Mesenchymal stem cell (in vitro differentiated cells and primary cell): Measurements from ENCODE around the gene FN3KRP.

Experiments
- DNase-seq: peaks from one replicate; pipeline ENCODE4 v3.0.0-alpha.2; 2013
- H2AFZ ChIP-seq: one replicate; pipeline ENCODE4 v1.6.1; 2013; ENCODE audit warnings: low read depth, mild to moderate bottlenecking, control low read depth, inconsistent platforms, low read length, moderate library complexity
- H2AK5ac ChIP-seq: 2 replicates; pipeline ENCODE4 v1.6.1; 2013; ENCODE audit warnings: low read length, moderate library complexity, mild to moderate bottlenecking, inconsistent platforms; ENCODE audit not compliant: severe bottlenecking
- H2BK120ac ChIP-seq: one replicate; pipeline ENCODE4 v1.6.1; 2013; ENCODE audit warnings: low read depth, mild to moderate bottlenecking, inconsistent platforms, low read length, moderate library complexity
- H2BK12ac ChIP-seq, 2 experiments: one replicate each; pipeline ENCODE4 v1.6.1; 2013; ENCODE audit warnings: inconsistent platforms in 2 of 2, low read length in 2 of 2, mild to moderate bottlenecking in 2 of 2, moderate library complexity in 2 of 2, control low read depth in 1 of 2
- H2BK15ac ChIP-seq: one replicate; pipeline ENCODE4 v1.6.1; 2013; ENCODE audit warnings: mild to moderate bottlenecking, low read depth, inconsistent platforms; ENCODE audit not compliant: poor library complexity, severe bottlenecking
- H2BK5ac ChIP-seq: 2 replicates; pipeline ENCODE4 v1.6.1; 2013; ENCODE audit warnings: low read depth, mild to moderate bottlenecking, low read length, control low read depth, inconsistent platforms; ENCODE audit not compliant: poor library complexity, severe bottlenecking
- H3K14ac ChIP-seq, 2 experiments: one replicate each; pipeline ENCODE4 v1.6.1; 2013; ENCODE audit warnings: inconsistent platforms in 2 of 2, low read length in 2 of 2, control low read depth in 1 of 2, mild to moderate bottlenecking in 1 of 2, moderate library complexity in 1 of 2
- H3K18ac ChIP-seq, 2 experiments: one replicate each; pipeline ENCODE4 v1.6.1; 2013; ENCODE audit warnings: inconsistent platforms in 2 of 2, low read length in 2 of 2, control low read depth in 1 of 2, low read depth in 1 of 2, mild to moderate bottlenecking in 1 of 2
- H3K23ac ChIP-seq, 2 experiments: one replicate each; pipeline ENCODE4 v1.6.1; 2013; ENCODE audit warnings: inconsistent platforms in 2 of 2, low read length in 2 of 2, mild to moderate bottlenecking in 2 of 2, moderate library complexity in 2 of 2, control low read depth in 1 of 2
- H3K27ac ChIP-seq: 2 replicates; pipeline ENCODE4 v1.5.1; 2013; ENCODE audit warnings: mild to moderate bottlenecking, moderate library complexity, low read length, control low read depth, inconsistent platforms; ENCODE audit not compliant: poor library complexity, severe bottlenecking
- H3K27me3 ChIP-seq, 2 experiments: 2 replicates each; pipeline versions ENCODE4 v1.6.1 to v1.7.0; 2013; ENCODE audit warnings: low read length in 2 of 2, mild to moderate bottlenecking in 2 of 2, moderate library complexity in 2 of 2, control low read depth in 1 of 2, inconsistent platforms in 1 of 2; ENCODE audit not compliant: control insufficient read depth in 1 of 2, insufficient read depth in 1 of 2
- H3K36me3 ChIP-seq, 2 experiments: 2 replicates each; pipeline versions ENCODE4 v1.6.1 to v1.7.0; 2013; ENCODE audit warnings: low read length in 2 of 2, control low read depth in 1 of 2, inconsistent platforms in 1 of 2, low read depth in 1 of 2, mild to moderate bottlenecking in 1 of 2; ENCODE audit not compliant: insufficient read depth in 2 of 2, control insufficient read depth in 1 of 2
- H3K4ac ChIP-seq, 2 experiments: one replicate each; pipeline ENCODE4 v1.6.1; 2013; ENCODE audit warnings: inconsistent platforms in 2 of 2, low read length in 2 of 2, mild to moderate bottlenecking in 2 of 2, moderate library complexity in 2 of 2, control low read depth in 1 of 2, low read depth in 1 of 2
- H3K4me1 ChIP-seq: 2 replicates; pipeline ENCODE4 v1.6.1; 2013; ENCODE audit warnings: low read depth, low read length, control low read depth; ENCODE audit not compliant: control insufficient read depth, insufficient read depth
- H3K4me2 ChIP-seq: 2 replicates; pipeline ENCODE4 v1.6.1; 2013; ENCODE audit warnings: low read length, mild to moderate bottlenecking, inconsistent platforms; ENCODE audit not compliant: poor library complexity, severe bottlenecking
- H3K4me3 ChIP-seq, 2 experiments: 2 replicates each; pipeline versions ENCODE4 v1.5.1 to v1.7.0; 2013; ENCODE audit warnings: low read length in 2 of 2, mild to moderate bottlenecking in 2 of 2, control low read depth in 1 of 2, low read depth in 1 of 2; ENCODE audit not compliant: insufficient read depth in 1 of 2
- H3K79me1 ChIP-seq: replicated peaks from 2 replicates; pipeline ENCODE4 v1.6.1; 2013; ENCODE audit warnings: mild to moderate bottlenecking, control low read depth, low read length, inconsistent platforms; ENCODE audit not compliant: poor library complexity, severe bottlenecking
- H3K9ac ChIP-seq: 2 replicates; pipeline ENCODE4 v1.7.0; 2013; ENCODE audit warnings: mild to moderate bottlenecking, low read length, moderate library complexity
- H3K9me3 ChIP-seq: 2 replicates; pipeline ENCODE4 v1.7.0; 2013; ENCODE audit warnings: mild to moderate bottlenecking, low read length; ENCODE audit not compliant: control insufficient read depth
- H4K8ac ChIP-seq: one replicate; pipeline ENCODE4 v1.6.1; 2013; ENCODE audit warnings: inconsistent platforms, mild to moderate bottlenecking, low read length, moderate library complexity
- H4K91ac ChIP-seq: one replicate; pipeline ENCODE4 v1.6.1; 2013; ENCODE audit warnings: mild to moderate bottlenecking, low read length, inconsistent platforms
- WGBS: methylation state at CpG from one replicate; pipeline ENCODE4 v1.1.7; 2013; ENCODE audit warnings: mixed read lengths; 5-methylcytosine and 5-hydroxymethylcytosine counted together

FN3KRP gene

GRCh38 chr17:82765371-82765770 is 48.9 kb downstream of the FN3KRP start:
- Histone ChIP-seq H3K79me1 (peaks cover 22% of the 10 kb centered on the region), H2BK15ac (no peak overlapping the region), H2BK120ac (no peak overlapping the region), H3K27me3 (no peaks in the 10 kb centered on the region), H3K4me3 (no peak overlapping the region), H3K14ac (no peak overlapping the region), H3K27ac (no peak overlapping the region), H3K18ac (no peak overlapping the region), H2BK5ac (no peak overlapping the region), H3K4me2 (no peak overlapping the region), H4K8ac (no peak overlapping the region), H3K4me1 (peaks cover 4% of the 10 kb centered on the region), H3K23ac (no peak overlapping the region), H3K36me3 (peaks cover 26 to 37% of the 10 kb centered on the region in 2 experiments), H2BK12ac (no peak overlapping the region), H3K4ac (no peak overlapping the region), H2AFZ (no peak overlapping the region), H2AK5ac (no peak overlapping the region), H3K9me3 (no peaks in the 10 kb centered on the region), H4K91ac (no peak overlapping the region), H3K9ac (no peak overlapping the region)
- DNase-seq: no peak
- 93% methylated on average over 10 of the region's 13 CpGs for WGBS

- peaks cover 22% of the 10 kb centered on the region for H3K79me1 ChIP-seq
- H3K27ac ChIP-seq: no peak overlapping the region
- H3K4me2 ChIP-seq: no peak overlapping the region
- H3K14ac ChIP-seq: no peak overlapping the region
- H4K91ac ChIP-seq: no peak overlapping the region
- no peak overlapping the region for H3K23ac ChIP-seq
- H4K8ac ChIP-seq: no peak overlapping the region
- no peak overlapping the region for H2BK5ac ChIP-seq
- H3K9ac ChIP-seq: no peak overlapping the region
- H3K27me3 ChIP-seq: no peaks in the 10 kb centered on the region
- no peak overlapping the region for H3K4ac ChIP-seq
- peaks cover 31 to 37% of the 10 kb centered on the region in 2 experiments for H3K36me3 ChIP-seq
- H2AK5ac ChIP-seq: no peak overlapping the region
- WGBS: 90% methylated on average over 22 of the region's 24 CpGs
- no peak overlapping the region for H2BK15ac ChIP-seq
- H3K18ac ChIP-seq: no peak overlapping the region
- peak overlapping the region in 1 of 2 experiments; percentile 39 for H2BK12ac ChIP-seq
- no peaks in the 10 kb centered on the region for H3K9me3 ChIP-seq
- DNase-seq: peak; percentile 59
- H2BK120ac ChIP-seq: no peak overlapping the region
- H2AFZ ChIP-seq: no peak overlapping the region
- no peak overlapping the region for H3K4me3 ChIP-seq
- peaks cover 4% of the 10 kb centered on the region for H3K4me1 ChIP-seq
Measured at GRCh38 chr17:82767041-82767754, 50.7 kb downstream of the FN3KRP start.

GRCh38 chr17:82769041-82769440 is 52.5 kb downstream of the FN3KRP start:
- Histone ChIP-seq H3K18ac (no peak overlapping the region), H2BK5ac (no peak overlapping the region)
- 99% methylated on average over 7 of the region's 7 CpGs for WGBS

GRCh38 chr17:82772026-82772425 is 55.5 kb downstream of the FN3KRP start:
- H3K4me3 ChIP-seq: no peak overlapping the region
- H3K4me1 ChIP-seq: peaks cover 14% of the 10 kb centered on the region
- peak overlapping the region; percentile 40 for H3K9ac ChIP-seq
- no peaks in the 10 kb centered on the region for H3K27me3 ChIP-seq
- no peak overlapping the region for H2AFZ ChIP-seq
- H3K14ac ChIP-seq: no peak overlapping the region
- no peak overlapping the region for H2AK5ac ChIP-seq
- no peak overlapping the region for H3K4me2 ChIP-seq
- H2BK5ac ChIP-seq: no peak overlapping the region
- no peak overlapping the region for H3K4ac ChIP-seq
- no peak overlapping the region for H4K8ac ChIP-seq
- no peak overlapping the region for H2BK120ac ChIP-seq
- H3K27ac ChIP-seq: no peak overlapping the region
- H2BK15ac ChIP-seq: no peak overlapping the region
- no peak overlapping the region for H3K23ac ChIP-seq
- no peak overlapping the region for H2BK12ac ChIP-seq
- peak; percentile 47 for DNase-seq
- WGBS: 96% methylated on average over 3 of the region's 3 CpGs
- H3K9me3 ChIP-seq: no peaks in the 10 kb centered on the region
- peaks cover 41% of the 10 kb centered on the region in 2 experiments for H3K36me3 ChIP-seq
- H3K79me1 ChIP-seq: peaks cover 35% of the 10 kb centered on the region
- H3K18ac ChIP-seq: no peak overlapping the region
- no peak overlapping the region for H4K91ac ChIP-seq

More at GRCh38 chr17:82769041-82769440, 52.5 kb downstream of the FN3KRP start:
- no peak overlapping the region for H3K9ac ChIP-seq
- no peak for DNase-seq
- H3K4me1 ChIP-seq: peaks cover 8% of the 10 kb centered on the region
- no peak overlapping the region for H2BK120ac ChIP-seq
- H2BK12ac ChIP-seq: no peak overlapping the region
- no peak overlapping the region for H2AK5ac ChIP-seq
- H3K23ac ChIP-seq: no peak overlapping the region
- no peak overlapping the region for H3K4ac ChIP-seq
- no peak overlapping the region for H4K8ac ChIP-seq
- H3K9me3 ChIP-seq: no peaks in the 10 kb centered on the region
- H3K27ac ChIP-seq: no peak overlapping the region
- H3K27me3 ChIP-seq: no peaks in the 10 kb centered on the region
- peaks cover 41 to 44% of the 10 kb centered on the region in 2 experiments for H3K36me3 ChIP-seq
- no peak overlapping the region for H2BK15ac ChIP-seq
- H3K79me1 ChIP-seq: peaks cover 28% of the 10 kb centered on the region
- H3K14ac ChIP-seq: no peak overlapping the region
- H3K4me3 ChIP-seq: no peak overlapping the region
- H4K91ac ChIP-seq: no peak overlapping the region
- no peak overlapping the region for H2AFZ ChIP-seq
- H3K4me2 ChIP-seq: peak overlapping the region; percentile 16
